Umbilical cord (tissue), 2 donors: ENCODE measurements around the gene FSD1. TPM values are rescaled to one million over a fixed set of nuclear protein-coding genes. Genes with fewer than 3 reads are reported as not detected.
A peak's percentile ranks its signal among the peaks of the same experiment; 100 is the strongest.
"Not testable (repeated sequence)": the region's sequence is repeated elsewhere in the genome, so short reads cannot be mapped to it uniquely, and the experiment has no call there.

ENCODE experiments used
- DNase-seq: peaks from one replicate; pipeline ENCODE4 v3.0.0-alpha.2; 2015; ENCODE audit warnings: low spot score
- total RNA-seq: library from RNA; depleted of rRNA; stranded (reverse); fragments of >200 nt; gene quantifications from one replicate; pipeline ENCODE4 v1.2.3, GENCODE V29; 2014; ENCODE audit warnings: low replicate concordance; ENCODE audit not compliant: insufficient read depth

The FSD1 gene
- total RNA-seq, 1 donor from 2014 or later, result 3.4 TPM

DNA sequence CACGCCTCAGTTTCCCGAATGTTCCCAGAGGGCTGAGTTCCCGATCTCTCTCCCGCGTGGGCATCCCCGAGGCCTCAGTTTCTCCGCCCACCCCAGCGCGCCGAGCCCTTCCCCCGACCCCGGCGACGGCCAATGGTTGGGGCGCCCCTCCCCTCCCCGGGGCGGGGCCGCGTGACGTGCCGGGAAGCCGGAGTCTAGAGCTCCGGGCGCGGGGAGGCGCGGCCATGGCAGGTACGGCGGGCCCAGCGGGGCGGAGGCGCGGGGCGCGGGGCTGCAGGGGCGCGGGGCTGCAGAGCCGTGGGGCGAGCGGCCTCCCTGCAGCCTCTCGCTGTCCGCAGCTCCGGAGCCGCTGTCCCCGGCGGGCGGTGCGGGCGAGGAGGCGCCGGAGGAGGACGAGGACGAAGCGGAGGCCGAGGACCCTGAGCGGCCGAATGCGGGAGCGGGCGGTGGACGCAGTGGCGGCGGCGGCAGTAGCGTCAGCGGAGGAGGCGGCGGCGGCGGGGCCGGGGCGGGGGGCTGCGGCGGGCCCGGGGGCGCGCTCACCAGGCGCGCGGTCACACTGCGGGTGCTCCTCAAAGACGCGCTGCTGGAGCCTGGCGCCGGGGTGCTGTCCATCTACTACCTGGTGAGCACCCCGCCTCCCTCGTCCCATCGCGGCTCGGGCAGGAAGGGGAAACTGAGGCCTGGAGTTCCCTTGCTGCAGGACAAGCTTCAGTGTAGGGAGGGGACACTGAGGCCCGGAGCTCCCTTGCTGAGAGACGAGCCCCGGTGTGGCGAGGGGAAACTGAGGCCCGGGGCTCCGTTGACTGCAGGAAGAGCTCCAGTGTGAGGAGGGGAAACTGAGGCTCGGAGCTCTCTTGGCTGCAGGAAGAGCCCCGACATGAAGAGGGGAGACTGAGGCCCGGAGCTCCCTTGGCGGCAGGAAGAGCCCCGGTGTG lies 39.2 kb downstream of the FSD1 start, which contains the start of gene MPND:
TSS of gene MPND (plus strand) at position 193 of the 938 bp plus-strand sequence. CDS start at position 225, 32 bp downstream.
- peak; percentile 95 for DNase-seq

- DNase-seq, result no peak
Observed at GRCh38 chr19:4345342-4346019, 41.1 kb downstream of the FSD1 start.

DNA sequence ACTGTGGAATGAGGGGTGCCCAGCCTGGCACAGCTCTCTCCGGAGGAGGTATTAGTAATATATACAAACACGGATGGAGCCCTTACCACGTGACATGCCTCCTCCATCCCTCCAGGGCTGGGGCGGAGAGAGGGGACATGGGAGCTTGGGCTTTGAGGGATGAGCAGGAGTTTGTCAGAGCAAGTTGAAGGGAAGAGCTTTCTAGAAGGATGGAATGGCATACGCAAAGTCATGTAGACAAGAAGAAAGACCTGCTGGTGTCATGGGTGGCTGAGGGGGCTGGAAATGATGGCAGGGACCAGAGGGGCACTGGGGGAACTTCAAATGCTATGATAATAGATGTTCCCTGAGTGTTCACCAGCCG lies 41.6 kb downstream of the FSD1 start:
- no peak for DNase-seq

GRCh38 chr19:4347521-4347920 lies 43.1 kb downstream of the FSD1 start:
- no peak for DNase-seq

DNA sequence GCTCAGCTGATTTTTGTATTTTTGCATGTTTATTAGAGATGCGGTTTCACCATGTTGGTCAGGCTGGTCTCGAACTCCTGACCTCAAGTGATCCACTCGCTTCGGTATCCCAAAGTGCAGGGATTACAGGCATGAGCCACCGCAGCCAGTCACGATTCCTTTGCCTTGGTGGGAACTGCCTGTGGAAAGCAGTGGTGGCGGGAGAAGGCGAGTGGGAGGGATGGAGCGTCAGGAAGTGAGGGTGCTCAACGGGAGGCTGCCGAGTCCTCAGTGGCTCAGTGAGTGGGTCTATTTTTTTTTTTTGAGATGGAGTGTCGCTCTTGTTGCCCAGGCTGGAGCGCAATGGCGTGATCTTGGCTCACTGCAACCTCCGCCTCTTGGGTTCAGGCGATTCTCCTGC lies 44.8 kb downstream of the FSD1 start:
- not testable (repeated sequence) for DNase-seq

- DNase-seq, result no peak
Observed at GRCh38 chr19:4350111-4350510, 45.7 kb downstream of the FSD1 start.

DNA sequence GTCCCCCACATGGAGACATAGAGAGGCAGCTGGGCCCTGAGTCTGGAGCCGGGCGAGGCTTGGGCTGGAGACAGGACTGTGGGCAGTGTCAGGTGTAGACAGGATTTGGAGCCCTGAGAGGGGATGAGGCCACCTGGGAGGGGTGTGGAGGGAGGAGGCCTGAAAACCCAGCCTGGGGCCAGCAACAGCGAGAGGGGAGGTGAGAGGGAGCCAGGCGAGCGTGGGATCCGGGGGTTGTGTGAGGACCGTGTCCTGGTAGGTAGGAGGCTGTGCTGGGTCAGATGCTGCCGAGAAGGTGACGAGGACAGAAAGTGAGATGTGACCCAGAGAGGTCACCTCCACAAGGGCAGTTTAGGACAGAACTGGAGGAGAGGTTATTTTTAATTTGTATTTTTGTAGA lies 46.3 kb downstream of the FSD1 start:
- DNase-seq, result no peak

- DNase-seq, result peak; percentile 53
Observed at GRCh38 chr19:4352701-4353121, 48.3 kb downstream of the FSD1 start.

- no peak for DNase-seq
Observed at GRCh38 chr19:4354282-4354681, 49.9 kb downstream of the FSD1 start.

- DNase-seq, result no peak
Observed at GRCh38 chr19:4354897-4355296, 50.5 kb downstream of the FSD1 start.

GRCh38 chr19:4357095-4357797 lies 52.8 kb downstream of the FSD1 start:
- no peak for DNase-seq

- DNase-seq, result no peak
Observed at GRCh38 chr19:4357921-4358326, 53.5 kb downstream of the FSD1 start.

DNA sequence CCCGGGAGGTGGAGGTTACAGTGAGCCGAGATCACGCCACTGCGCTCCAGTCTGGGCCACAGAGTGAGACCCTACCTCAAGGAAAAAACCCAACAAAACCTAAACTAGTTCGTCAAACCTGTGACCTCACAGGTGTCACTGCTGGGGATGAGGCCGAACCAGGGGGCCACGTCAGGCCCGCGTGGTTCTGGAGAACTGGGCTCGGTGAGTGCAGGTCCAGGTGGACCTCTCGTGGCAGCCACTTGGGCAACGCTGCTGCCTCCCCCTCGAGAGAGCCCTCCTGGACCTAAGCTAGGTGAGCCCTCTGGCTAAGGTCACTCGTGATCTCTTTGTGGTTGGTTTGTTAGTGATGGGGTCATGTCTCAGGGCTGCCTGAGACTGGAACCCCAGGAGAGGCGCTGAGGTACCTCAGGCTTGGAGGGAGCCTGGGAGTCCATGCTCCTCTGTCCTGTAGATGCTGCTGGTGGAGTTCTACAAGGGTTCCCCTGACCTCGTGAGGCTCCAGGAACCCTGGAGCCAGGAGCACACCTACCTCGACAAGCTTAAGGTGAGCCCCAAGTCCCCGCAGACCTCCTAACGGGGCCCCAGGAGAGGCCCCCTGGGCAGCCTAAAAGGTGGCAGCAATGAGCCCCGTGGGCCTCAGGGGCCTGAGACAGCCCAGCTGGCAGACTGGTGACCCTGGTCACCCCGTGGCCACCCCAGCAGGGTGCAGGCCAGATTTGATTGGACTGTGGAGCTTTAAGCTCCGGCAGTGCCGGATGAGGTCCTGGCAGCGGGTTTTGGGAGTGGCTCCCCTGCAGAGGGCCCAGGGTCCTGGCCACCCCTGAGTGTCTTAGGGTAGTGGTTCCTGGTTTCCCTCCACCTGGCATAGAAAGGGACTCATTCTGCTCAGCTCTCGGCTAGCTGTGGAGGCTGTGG lies 54.6 kb downstream of the FSD1 start:
- DNase-seq, result no peak

GRCh38 chr19:4359627-4360000 lies 55.2 kb downstream of the FSD1 start:
- no peak for DNase-seq

DNA sequence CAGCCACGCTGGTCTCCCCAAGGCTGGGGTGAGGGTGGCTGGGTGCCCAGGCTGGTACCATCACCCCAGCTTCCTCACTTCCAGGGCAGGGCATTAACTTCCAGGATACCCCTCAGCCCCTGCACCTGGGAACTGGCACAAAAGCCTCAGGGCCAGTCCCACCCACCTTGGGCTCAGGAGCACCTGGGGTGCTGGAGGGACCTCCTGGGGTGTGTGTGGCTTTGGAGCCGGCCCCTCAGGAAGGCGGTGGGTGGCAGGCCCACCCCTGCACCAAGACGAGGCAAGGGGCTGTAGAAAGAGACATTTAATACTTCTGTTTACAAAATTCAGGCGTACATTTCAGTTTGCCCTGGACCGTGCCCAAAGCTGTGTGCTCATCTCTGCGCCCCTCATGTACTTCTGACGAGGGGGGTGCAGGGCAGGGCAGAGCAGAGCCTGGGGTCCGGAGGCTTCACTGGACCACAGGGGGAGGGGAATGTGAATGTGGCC lies 55.7 kb downstream of the FSD1 start:
- no peak for DNase-seq

DNA sequence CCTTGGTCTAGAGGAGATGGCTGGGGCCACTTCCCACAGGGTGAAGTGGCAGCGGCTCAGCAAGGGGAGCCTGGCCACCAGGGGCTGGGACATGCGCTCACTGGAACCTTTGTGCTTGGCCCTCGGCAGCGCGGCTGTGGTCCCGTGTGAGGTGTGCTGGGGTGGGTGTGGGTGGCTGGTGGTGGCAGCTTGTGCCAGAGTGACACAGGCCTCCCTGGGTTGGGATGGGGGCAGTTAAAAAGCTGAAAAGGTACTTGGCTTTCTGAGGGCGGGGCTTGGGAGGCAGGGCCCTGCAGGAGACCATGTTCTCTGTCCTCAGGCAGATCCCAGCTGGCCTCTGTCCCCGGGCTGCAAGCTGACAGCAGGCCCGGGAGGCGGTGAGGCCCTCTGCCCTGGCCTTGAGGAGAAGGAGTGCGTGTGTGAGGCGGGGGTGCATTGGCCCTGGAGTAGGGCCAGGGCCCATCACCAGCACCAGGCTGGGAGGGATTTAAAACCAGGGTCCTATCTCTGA lies 56.3 kb downstream of the FSD1 start:
- DNase-seq, result no peak

GRCh38 chr19:4361152-4362046 lies 57.0 kb downstream of the FSD1 start:
- no peak for DNase-seq

GRCh38 chr19:4362101-4362828 lies 57.9 kb downstream of the FSD1 start:
- no peak for DNase-seq
